Tibial nerve (tissue), 3 donors: ENCODE data around the gene PCBP4.

Experiments
- CTCF ChIP-seq, 5 experiments: fragments of 200-600 bp in 3 of 5; fragments of 450-650 bp in 2 of 5; sonication (generic) in 3 of 5; IDR thresholded peaks; one replicate each; pipeline ENCODE4 v1.5.1; 2016 to 2019; ENCODE audit warnings: antibody characterized with exemption in 5 of 5, mild to moderate bottlenecking in 3 of 5, moderate library complexity in 2 of 5
- POLR2A ChIP-seq, 2 donors: fragments of 450-650 bp; IDR thresholded peaks; one replicate each; pipeline ENCODE4 v1.6.1; 2017; ENCODE audit warnings: antibody characterized with exemption in 2 of 2, mild to moderate bottlenecking in 2 of 2, moderate library complexity in 2 of 2

GRCh38 chr3:51997935-51998596, 30.8 kb upstream of the PCBP4 start:
- no peak for TF ChIP-seq CTCF (IDR thresholded peaks at IDR 0.05)
- no peak for TF ChIP-seq POLR2A (IDR thresholded peaks at IDR 0.05)
